OCI-LY3 (cell line): ENCODE results near the gene DGKB.

Experiments used
- CTCF ChIP-seq: fragments of 200-600, 300-600 bp; sonication (generic); IDR thresholded peaks from 2 replicates; pipeline ENCODE4 v1.5.1; 2014; ENCODE audit warnings: antibody characterized with exemption, low read length, low read depth
- EZH2phosphoT487 ChIP-seq: fragments of 200-600 bp; shearing (Covaris generic); IDR thresholded peaks from 2 replicates; pipeline ENCODE4 v1.6.1; 2018; ENCODE audit warnings: antibody characterized with exemption, mixed run types, low read depth

- TF ChIP-seq CTCF = no peak
- no peak for TF ChIP-seq EZH2phosphoT487
Observed at GRCh38 chr7:14341200-14341775, 561.3 kb downstream of the DGKB start.
